Caki2 (cell line): ENCODE measurements around the gene GAS7. TPM values are rescaled to one million over a fixed set of nuclear protein-coding genes. Genes with fewer than 3 reads are reported as not detected.

Experiments used
- DNase-seq: peaks from one replicate; pipeline ENCODE4 v3.0.0-alpha.2; 2015; ENCODE audit warnings: low read depth
- in situ Hi-C: cut with HindIII; loops from 2 replicates; pipeline ENCODE4 v1.10.0; 2016; ENCODE audit warnings: low sequenced_read_pairs, low pct_unique_long_range_greater_than_20kb, mixed read lengths
- total RNA-seq: library from RNA; depleted of rRNA; stranded (reverse); fragments of >200 nt; shearing (Covaris generic); gene quantifications from 2 replicates; pipeline ENCODE4 v1.2.3, GENCODE V29; 2014; ENCODE audit warnings: low replicate concordance

Gene GAS7
- total RNA-seq, 1 experiment from 2014 or later, result not detected

- in situ Hi-C loops, result no loop called here
- DNase-seq, result no peak
Measured at GRCh38 chr17:9959377-9959981, 238.9 kb downstream of the GAS7 start.

DNA sequence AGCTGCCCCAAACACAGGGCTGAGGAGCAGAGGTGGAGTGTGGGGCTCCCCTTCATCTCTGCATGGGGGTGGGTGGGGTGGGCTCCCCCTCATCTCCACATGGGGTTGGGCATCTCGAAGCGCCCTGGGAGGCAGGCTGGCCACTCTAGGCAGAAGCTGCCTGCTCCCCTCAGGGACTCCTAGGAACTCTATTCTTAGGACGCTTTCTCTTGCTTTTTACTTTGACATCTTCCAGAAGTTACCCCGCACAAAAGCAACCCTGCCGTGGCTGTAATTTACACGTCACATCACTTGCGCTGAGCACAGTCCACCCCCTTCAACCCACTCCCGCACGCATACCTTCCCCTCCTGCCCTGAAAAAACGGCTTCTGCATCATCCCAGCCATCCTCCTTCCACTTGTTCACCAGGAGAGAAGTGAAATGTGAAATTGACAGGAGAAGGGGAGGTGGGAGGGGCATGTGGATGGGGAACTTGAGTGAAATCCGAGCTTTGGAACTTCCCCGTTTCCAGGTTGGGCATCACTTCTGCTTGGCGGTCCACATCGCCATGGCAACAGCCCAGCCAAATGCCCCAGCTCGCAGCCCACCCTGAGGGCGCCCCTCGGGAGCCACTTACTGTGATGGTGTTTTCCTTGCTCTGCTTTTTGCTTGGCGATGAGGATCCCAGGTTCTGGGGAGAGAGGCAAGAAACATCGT is 239.7 kb downstream of the GAS7 start:
- in situ Hi-C loops, result no loop called here
- DNase-seq, result no peak

DNA sequence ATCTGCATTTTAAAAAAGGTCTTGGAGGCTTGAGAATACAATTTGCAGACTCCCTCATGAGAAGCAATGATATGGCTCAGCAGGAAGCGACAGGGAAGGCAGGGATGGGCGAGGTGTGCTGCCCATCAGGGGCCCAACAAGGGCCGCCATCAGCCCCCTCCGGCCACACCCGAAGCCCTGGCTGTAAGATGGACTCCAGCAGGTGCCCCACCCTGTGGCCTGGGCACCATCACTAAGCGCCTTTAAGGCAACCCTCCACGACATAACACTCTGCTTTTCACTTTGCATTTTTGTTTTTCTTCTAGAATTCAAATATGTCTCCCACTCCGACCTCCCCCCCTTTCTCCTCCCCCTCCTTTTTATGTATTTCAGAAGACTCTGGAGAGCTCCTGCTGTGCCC is 241.2 kb downstream of the GAS7 start:
- in situ Hi-C loops, result no loop called here
- no peak for DNase-seq

DNA sequence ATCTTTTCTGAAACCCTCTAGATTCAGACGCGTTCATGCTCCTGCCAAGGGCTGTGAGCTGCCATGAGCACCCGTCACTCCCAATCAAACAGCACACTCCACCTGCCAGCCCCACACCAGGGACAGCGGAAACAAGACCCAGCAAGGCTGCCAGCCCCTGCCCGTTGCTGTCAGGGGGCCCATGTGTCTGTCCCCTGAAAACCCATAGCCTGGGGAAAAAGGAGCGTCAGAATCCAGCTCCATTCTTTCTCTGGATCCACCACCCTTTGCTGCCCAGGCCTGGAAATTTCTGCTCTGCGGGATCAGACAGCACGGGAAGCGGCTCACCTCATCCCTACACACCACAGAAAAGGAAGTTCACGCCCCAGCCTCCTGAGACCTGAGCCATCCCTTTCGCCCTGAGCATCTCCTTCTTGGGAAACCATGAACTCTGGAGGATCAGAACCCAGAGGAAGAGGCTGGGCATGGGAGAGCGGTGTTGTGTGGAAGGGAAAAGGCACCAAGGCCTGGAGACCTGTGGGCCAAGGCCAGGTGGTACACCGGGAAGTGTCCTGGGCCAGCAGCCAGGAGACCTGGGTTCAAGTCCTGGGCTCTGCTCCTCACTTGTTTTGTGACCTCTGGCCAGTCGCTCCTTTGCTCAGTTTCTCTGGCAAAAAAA is 241.8 kb downstream of the GAS7 start:
- DNase-seq, result no peak
- in situ Hi-C loops, result no loop called here

- in situ Hi-C loops, result no loop called here
- DNase-seq, result no peak
Measured at GRCh38 chr17:9953492-9953891, 244.9 kb downstream of the GAS7 start.

- DNase-seq, result no peak
- in situ Hi-C loops, result no loop called here
Measured at GRCh38 chr17:9951803-9952202, 246.6 kb downstream of the GAS7 start.

DNA sequence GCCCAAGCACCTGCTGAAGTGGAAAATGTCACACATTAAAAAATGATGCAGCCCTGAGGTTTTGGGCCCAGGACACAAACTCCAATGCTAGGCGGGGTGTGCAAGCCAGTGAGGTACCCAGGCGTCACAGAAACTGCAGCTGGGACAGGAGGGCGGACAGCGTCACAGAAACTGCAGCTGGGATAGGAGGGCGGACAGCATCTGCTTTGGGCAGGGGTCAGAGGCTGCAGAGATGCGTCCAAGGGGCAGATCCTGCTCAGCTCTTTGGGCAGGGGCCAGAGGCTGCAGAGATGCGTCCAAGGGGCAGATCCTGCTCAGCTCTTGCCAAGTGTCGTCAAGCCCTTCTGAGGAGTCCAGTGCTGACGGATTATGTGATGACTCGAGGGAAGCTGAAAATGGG is 249.5 kb downstream of the GAS7 start:
- in situ Hi-C loops, result no loop called here
- DNase-seq, result no peak

DNA sequence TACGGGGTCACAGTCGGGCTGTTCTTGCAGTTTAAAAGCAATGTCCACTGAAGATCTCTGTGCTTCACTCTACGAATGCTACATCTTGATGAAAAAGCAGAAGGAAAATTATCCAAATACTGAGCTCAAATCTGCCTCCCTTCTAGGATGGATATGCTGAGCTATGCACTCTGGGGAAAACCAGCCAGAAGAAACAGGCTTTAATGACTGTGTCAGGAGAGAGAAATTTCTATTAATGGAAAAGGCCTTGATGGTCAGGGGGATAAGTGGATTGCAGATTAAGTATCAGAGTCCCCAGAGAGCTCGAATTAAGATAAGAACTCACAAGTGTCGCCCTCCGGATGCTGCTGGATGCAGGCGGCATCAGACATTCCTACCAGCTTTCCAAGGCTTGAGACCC is 253.7 kb downstream of the GAS7 start:
- no peak for DNase-seq

DNA sequence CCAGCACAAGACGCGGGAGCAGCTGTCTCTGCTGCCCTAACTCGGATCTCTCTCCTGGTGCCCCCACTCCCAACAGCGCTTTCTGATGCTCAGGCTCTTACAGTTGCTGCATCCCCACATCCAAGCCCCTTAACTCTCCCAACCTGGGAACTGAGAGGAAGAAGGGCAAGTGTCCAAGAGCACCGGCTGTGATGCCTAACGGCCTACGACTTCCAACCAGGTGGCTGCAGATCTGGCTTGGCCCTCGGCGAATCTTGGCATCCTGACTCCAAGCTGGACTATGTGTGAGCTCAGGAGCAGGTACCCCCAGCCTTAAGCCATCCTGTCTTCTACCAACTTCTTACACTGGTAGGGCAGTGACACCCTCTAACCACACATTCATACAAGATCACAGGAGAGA is 255.1 kb downstream of the GAS7 start:
- DNase-seq, result no peak
- in situ Hi-C loops, result no loop called here

More for the DNA sequence above, 253.7 kb downstream of the GAS7 start:
- in situ Hi-C loops, result no loop called here

- DNase-seq, result no peak
- in situ Hi-C loops, result no loop called here
Measured at GRCh38 chr17:9942885-9943284, 255.5 kb downstream of the GAS7 start.

DNA sequence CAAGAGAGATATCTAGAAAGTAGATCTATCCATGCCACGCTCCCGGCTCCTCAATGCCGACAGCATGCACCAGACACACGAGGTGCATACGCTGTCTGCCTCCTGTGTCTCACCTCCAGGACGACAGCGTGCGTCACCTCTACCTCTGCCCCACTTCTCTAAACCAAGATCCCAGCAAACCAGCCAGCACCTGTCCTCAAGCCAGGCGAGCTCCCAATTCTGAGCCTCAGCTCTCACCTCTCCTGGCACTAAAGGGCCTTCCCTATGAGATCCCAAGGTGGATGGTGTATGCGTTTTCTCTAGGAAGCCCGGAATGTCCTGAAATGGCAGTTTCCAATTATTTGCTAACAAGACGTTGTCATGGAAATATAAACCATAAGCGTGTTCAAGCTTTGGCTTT is 257.1 kb downstream of the GAS7 start:
- in situ Hi-C loops, result no loop called here
- no peak for DNase-seq

DNA sequence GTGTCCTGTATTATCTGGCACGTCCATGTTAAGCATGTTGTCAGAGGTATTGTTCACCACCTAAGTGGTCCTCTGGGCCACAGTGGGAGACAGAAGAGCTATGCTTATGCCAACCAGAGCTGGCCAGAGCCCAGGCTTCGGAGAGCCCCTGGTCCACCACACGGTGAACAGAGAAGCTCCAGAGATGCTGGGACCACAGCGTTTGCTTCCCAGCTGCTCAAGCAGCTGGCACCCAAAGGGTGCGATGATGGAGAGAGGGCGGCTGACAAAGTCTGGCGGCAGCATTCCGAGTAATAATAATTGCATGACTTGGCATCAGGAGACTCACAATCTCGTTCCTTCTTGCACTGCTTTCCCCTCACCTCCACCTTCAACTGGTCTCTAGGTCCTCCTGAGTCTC is 257.6 kb downstream of the GAS7 start:
- DNase-seq, result no peak
- in situ Hi-C loops, result no loop called here

DNA sequence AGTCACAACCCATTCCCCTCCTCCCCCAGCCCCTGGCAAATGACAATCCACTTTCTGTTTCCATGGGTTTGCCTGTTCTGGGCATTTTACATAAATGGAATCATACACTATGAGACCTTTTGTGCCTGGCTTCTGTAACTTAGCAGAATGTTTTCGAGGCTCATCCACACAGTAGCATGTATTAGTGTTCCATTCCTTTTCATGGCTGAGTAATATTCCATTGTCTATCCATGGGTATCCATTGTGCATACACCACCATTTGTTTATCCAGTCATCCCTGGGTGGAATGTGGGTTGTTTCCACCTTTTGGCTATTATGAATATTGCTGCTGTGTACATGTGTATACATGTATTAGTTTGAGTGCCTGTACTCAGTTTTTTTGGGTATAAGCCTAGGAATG is 259.6 kb downstream of the GAS7 start:
- no peak for DNase-seq
- in situ Hi-C loops, result no loop called here

DNA sequence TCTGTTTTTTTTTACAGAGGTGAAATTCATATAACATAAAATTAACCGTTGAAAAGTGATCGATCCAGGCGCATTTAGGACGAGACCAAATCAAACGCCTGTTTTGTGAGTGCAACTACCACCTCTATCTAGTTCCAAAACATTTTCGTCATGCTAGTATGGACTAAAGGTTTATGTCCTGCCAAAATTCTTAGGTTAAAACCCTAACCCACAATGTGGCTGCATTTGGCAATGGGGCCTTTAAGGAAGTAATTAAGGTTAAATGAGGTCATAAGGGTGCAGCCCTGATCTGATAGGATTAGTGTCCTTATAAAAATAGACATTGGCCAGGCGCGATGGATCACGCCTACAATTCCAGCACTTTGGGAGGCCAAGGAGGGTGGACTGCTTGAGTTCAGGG is 260.5 kb downstream of the GAS7 start:
- in situ Hi-C loops, result no loop called here
- no peak for DNase-seq

DNA sequence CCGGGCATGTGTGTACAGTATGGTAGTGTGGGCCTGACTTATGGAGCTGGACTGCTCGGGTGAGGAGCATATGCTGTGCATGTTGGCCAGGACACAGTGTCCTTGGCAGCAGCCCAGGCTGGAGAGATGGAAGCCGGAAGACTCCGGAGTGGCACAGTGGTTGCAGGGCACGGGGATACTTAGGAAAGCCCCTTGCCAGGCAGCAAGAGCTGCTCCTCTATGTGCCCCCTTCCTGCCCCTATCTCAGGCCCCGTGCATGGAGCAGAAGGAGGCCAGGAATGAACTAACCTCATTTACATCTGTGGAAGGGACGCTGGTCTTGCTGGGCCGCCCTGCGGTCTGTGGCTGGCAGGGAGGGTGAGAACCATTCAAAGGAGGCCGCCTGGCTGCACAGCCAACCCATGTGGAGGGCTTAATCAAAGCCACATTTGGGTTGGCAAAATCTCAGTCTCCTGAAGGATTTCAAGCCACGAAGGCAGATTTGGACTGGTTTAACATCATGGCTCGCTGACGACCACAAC is 261.1 kb downstream of the GAS7 start:
- DNase-seq, result no peak
- in situ Hi-C loops, result no loop called here

- in situ Hi-C loops, result no loop called here
Measured at GRCh38 chr17:9936095-9936494, 262.3 kb downstream of the GAS7 start.

DNA sequence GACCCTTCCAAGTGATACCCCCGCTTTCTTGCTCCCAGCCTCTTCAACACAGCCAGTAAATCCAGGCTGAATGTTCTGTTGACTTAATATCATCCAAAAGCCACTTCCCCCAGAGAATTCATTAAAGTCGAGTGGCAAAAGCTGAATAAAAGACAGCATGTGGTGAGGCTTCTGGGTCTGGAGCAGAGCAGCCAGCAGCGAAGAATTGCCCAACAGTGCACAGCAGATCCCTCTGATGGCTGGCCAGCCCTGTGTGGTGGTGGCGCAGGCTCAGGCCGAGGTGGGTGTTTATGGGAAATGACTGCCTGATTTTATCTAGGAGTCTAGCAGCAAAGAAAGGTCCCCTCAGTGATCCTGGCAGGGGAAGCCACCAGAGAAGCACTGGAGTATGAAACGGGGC is 263.0 kb downstream of the GAS7 start:
- DNase-seq, result no peak
- in situ Hi-C loops, result no loop called here

More at GRCh38 chr17:9936095-9936494, 262.3 kb downstream of the GAS7 start:
- no peak for DNase-seq

DNA sequence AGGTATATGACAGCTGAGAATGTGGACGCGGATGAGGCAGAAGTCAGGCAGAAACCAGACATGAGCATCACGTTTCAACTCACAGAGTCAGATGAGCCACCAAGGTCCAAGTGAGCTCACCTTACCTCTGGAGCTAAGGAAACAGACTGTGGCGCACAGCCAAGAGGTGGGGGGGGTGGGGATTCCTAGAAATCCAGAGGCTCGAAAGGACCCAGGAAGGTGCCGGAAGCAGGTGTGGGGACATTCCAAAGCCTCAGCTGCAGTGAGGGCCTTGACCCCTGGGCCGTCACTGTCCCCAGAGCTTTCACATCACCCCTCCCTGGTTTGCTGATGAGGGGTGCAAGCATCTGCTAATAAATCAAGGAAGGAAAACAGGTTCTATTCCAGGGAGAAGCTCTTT is 264.1 kb downstream of the GAS7 start:
- in situ Hi-C loops, result no loop called here
- no peak for DNase-seq

- DNase-seq, result no peak
- in situ Hi-C loops, result no loop called here
Measured at GRCh38 chr17:9932491-9932890, 265.9 kb downstream of the GAS7 start.
